DMS153 treated with DMSO at 0.1 percent for 48 hours (cell line): Measurements from ENCODE around the gene KCNMA1.
A peak's percentile ranks its signal among the peaks of the same experiment; 100 is the strongest.

ENCODE experiments used
- DNase-seq: peaks from one replicate; lab custom pipeline; 2025; ENCODE audit not compliant: unreplicated experiment; lab: John Stamatoyannopoulos, UW

The KCNMA1 gene

DNA sequence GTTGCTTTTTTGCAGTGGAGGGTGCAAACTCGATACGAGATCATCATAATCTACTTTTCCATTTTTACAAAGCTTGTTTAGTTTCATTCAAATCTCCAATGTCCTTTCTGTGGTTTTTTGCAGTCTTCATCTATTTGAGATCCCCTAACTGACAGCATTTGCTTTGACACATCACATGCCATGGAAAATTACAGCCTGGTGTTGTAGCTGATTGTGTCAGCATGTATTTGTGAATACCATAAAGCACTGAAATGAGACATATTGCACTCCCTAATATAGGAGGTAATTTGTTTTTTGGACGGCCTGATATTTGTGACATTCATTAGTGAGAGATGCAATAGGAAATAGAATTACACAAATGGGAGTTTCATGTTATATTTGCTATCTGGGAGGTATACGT is 620.8 kb downstream of the KCNMA1 start:
- no peak for DNase-seq

DNA sequence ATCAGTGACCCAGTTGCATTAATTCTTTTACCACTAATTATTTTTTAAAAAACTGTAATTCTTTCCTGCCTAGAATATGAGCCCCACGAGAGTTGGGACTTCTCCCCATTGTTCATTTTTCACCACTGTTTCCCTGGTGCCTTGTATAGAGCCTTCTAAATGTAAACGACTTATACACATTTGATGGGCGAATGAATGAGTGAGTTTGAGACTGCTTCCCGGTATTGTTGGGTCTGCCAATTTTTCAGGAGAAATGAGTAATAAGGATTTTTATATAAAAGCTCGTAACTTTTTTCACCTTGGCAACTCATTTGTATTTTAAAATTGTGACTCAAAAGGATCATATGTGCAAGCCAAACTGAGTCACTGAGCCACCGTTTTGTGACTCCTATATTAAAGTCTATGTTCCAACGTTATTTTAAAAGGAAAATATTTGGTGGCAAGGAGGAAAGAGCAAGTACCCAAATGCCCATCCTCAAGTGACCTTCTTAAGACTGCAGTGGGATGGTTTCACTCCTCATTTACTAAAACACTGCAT is 621.3 kb downstream of the KCNMA1 start:
- no peak for DNase-seq

DNA sequence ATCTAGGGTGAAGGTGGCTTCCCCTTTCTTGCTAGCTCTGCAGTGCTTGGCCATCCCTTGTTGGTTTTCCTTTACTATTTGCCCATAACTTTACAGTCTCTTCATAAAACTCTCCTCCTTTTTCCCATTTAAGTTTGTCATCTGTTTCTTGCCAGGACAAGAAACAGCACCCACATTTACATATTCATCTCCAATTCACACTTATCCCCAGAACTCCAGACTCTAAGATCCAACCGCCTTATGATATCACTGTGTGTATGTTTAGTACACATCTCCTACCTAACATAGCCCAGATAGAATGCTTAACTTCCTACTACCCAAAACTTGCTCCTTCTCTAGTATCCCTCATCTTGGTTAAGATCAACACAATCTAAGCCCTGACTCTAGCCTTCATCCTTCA is 622.2 kb downstream of the KCNMA1 start:
- DNase-seq = no peak

DNA sequence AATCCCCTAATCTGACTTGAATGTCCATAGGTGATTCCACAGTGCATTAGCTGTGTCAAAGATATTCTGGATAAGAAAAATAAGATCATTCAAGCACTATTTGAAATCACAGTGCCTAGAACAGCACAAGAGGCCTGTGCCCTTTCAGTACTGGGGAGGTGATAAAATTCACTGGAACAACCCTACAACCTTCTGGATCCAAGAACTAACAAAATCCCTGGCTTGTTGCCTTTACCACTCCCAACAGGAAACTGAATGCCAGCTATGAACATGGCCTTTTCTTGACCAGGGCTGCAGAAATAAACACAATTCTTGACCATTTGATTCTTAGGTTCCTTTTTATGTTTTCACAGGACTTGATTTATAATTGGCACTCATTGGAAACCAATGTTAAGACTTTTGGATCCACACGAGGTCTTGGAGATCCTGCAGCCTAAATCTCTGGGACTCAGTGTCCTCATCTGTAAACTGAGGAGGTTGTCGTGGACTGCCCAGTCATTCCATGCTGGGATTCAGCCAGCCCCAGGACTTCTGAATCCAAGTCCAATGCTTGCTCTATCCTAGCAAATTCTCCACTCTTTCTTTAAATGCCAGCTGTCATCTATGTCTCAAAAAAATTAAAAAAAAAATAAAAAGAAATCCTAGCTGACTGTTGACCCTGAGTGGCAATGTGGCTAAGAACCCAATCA is 624.7 kb downstream of the KCNMA1 start:
- DNase-seq = no peak

DNA sequence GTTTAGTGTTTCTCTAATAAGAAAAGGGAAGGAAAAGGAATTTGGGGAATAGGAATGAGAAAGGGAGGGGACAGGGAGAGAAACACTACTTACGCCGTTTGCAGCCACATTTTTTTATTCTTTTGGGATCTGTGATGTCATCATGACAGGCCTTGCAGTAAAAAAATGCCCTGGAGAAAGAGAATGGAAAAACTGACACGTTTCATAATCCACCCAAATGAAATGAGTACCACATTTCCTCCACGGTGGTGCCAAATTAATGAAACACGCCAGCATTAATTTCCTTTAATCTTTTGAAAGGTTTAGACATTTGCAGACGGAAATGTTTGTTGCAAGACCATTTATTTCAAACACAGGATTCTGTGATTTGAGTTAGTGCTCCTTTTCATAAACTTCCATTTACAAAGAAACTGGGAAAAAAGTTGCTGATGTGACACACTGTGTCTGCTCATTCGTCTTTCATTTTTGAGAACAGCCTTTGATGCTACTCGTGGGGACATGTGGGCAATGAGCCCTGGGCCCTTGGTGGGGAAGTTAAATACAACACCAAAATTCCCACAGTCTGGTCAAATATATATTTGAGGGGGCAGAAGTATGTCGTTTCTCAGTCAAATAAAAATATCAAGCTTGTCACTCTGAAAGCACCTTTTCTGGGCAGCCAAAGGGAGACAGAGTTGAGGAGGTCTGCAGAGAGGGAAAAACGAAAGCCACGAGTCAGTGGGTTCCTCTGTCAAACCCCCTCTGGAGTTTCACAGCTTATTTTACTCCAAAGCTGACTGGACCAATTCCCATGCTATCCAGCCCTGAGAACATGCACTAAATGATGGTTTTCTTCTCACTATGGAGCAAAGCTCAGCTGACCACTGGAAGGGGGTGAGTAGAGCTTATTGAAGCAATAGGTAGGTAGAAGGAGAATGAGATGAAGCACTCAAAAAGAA is 625.5 kb downstream of the KCNMA1 start:
- DNase-seq = no peak

DNA sequence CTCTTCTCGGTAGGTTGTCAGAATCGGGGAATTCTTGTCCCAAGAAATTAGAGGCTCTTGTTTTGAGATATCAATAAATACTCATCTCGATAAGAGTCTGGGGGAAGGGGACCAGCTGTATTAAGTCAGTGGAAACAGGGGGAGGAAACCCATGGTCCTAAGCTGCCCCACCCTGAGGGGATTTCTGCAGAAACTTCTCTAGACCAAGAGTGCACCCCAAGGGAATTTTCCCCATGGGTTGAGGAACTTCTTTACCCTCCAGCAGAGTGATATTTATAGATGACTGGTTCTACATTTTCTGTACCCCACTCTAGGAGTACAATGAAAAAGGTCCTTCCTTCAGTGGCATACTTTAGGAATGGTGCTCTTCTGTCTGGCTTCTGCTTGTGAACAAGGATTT is 627.2 kb downstream of the KCNMA1 start:
- DNase-seq = no peak

DNA sequence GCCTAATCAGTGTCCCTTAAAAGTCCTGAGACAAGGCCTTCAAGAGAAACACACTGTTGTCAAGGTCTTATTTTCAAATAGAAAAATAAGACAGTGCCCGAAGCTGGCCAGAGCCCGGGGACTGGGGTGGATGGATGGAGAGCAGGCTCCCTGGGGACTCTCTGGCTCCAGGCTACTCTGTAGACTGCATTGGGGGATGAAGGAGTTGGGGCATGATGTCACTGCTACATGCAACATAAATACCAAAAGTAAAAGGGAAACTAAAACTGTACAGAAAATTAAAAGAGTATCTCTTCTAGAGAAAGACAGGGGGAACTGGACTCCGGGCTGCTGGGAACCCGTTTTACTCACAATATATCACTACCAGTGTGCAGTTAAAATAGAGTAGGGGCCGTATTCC is 629.8 kb downstream of the KCNMA1 start:
- DNase-seq = no peak

DNA sequence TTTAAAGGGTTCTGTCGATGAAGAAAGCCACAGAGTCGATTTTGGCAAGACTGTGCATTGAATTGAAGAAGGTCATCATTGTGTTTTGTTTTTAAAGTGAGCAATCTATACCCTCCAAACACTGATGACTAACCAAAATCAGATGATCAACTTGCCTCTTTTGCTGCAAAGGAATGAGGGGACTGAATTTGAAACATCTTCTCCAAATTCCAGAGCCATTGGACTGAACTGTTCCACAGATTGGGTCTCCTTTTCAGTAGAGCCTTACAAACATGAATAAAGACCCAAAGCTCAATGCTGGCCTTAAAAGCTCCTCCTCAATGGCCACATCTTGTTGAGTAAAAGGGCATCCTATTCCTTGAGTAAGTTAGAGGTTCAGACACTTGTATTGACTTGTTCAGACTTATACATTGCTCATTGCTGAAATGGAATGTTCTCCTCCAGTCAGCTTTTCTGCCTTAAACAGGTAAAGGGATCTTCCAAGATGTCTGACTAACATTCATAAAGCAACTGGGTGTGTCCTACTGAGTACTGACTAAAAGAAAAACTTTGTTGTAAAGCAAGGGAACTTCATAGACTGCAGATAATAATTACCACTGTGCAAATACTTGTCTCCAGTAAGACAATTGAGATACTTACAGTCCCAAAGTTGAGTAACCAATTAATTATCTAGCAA is 630.6 kb downstream of the KCNMA1 start:
- DNase-seq = no peak

DNA sequence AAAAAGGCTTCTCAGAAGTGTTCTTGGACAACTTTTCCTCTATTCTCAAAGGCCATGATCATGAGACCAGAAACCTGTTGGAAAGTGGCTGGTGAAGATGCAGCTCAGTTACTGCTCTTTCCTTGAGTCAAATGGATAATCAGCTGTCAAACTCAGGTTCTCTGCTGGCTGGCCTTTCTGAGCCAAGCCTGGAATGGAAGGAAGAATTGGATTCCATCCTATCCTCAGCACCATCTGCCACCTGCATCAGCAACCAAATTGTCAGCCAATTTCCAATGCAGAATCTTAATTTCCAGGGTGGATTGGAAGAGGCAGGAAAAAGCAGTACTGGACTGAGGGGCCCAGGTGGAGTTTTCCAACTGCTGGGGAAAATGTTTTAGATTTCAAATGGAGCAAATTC is 631.7 kb downstream of the KCNMA1 start:
- no peak for DNase-seq

DNA sequence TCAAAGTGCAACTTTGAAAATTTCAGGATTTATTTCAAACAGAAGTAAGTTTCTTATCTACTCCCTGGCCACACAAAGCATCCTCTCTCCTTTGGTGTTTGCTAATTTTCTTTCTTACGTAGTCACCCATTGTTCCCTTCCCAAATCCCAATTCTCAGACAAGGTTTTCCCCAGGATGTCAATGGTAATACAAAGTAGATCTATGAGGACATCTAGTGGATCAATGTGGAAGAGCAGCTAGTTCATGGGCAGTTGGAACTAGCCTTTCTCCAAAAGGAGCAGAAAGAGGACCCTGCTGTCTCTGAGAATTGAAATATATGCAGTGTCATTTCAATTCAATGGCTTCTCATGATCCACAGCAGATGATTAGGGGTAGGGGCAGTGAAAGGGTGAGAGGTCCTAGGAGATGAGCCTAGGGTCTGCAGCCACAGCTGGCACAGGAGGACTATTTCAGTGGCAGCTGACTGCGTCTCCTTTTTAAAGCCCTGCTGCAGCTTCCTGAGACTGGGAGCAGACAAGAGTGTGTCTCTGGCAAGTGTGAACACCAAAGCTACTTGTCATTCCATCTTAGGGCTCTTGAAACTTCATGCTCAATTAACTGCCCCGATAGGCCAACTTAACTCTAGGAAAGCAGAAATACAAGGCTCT is 632.6 kb downstream of the KCNMA1 start:
- DNase-seq = peak; percentile 50

DNA sequence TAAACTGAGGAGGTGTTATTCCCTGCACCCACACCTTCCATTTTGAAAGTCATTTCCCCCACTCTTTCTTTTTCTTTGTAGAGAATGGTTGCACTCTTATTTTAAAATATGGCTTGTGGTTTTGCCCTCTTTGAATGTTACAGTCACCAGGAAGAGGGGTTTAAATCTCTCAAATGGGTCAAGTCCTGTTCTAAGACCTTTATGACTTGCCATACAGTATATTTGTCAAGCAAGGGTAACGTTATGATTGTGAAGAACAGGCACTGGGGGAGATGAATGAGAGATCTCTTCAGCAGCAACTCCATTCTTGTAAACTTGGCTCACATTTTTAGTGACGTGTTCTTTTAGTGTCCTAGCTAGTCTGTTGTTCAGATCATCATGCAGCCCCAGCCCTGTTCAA is 634.7 kb downstream of the KCNMA1 start:
- no peak for DNase-seq

DNA sequence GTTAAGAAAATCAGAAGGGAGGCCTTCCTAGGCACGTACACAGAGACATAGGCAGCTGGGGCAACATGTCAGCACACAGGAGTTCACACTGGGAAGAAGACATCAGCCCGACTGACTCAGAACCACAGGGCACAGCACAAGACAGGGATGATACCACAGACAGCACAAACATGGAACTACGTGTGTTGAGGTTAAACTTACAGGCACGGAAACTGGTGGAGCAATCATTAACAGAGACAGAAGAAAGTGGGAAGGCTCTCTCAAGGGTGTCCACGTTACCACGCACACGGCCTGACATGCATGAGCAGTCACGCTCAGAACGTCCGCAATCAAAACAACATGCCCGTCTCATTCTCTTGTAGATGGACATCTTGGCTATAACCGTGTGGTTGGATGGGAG is 636.4 kb downstream of the KCNMA1 start:
- DNase-seq = no peak

DNA sequence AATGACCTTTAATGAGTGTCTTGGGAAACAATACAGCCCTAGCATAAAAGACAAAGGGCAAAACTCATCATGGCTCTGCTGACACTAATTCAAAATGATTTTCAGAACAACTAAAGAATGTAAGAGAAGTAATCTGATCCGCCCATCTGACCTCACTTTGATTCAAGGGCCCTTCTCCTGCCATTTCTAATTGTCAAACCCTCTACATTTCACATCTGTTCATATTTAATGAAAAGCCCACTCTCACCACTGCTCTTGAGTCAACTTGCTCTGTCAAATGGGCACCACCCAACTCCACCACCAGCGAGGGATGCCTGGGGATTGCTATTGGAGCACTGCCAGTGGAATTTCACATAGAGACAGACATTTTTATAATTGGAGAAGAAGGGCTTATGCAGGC is 639.2 kb downstream of the KCNMA1 start:
- DNase-seq = peak; percentile 57

DNA sequence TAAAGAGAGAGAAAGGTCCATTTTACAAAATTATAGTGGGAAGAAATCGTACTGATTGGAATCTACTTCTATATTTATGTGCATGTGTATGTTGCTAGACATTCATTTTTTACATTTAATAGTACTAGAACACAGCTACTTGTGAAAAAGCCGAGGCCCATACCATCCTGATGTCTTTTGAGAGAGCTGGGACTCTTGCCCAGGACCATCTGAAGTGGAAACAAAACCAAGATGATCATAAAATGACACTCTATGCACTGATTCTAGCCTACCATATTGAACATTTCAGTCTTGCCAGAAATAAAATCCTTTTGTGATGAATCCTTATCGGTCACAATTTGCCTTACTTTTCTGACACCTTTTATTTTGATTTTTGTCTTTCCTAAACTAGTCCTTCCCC is 640.0 kb downstream of the KCNMA1 start:
- DNase-seq = no peak

DNA sequence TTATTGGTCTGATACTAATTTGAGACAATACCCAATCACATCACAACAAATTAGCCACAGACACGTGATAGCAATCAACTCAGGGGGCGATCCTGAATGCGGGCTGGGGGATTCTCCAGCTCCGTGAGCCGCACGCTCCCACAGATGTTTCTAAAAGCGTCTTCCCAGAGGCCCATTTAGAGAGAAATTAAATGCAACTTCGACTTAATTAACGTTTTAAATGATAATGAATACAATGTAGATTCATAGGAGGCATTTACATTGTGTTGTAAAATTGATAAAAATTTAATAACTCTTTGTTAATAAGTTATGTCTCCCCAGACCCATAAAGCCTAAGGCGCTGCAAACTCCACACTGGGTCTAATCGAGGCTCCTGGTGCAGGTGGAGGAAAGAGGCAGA is 642.6 kb downstream of the KCNMA1 start:
- no peak for DNase-seq

DNA sequence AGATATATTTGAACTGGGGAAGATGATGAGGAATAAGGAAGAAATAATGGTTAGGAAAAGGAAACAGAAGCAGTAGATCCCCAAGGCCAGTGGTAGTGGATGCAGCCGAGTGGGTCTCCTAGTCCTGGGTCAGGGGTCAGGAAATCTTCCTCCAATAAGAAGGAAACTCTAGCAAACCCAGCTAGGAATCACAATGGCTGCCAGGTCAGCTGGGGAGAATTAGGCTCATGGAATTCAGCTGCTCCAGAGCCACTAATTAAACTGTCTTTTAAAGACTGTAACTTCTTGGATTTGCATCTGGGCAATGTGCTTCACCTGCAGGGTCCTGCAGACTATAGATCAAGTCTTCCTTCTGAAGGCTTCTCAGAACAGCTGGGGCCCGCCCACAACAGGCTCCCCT is 644.4 kb downstream of the KCNMA1 start:
- DNase-seq = no peak

DNA sequence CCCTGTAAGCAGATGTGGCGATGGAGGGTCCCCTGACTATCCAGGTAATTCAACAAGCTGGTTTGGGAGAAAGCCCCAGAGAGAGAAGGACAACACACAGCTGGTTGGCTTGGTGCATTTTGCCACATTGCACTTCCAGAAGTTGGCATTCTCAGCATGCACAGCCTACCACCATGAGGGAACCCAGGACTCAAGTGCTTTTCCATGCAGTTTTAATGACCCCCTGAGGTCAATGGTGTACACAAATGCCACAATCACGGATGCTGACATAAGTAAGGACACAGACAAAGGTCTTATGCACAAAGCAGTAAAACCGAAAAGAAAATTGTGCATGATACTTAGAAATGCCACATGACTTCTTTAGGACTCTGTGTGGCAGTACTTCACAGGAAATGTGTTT is 645.1 kb downstream of the KCNMA1 start:
- no peak for DNase-seq

DNA sequence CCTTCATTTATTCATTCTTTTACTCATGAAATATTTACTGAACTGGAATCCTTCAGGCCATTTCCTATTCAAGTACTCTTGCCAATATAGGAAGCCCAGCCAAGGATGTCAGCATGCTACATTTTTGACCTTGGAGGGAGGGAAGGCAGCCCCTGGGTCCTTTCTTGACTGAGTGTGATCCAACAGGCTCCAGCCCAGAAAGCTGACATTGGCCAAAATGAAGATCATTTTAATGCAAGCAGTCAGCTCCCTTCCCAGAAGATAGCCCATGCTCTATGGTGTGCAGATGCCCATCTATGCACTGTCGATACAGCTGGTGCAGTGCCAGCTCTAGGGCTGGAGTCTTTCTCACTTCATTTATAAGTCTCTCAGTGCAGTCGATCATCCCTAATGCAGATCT is 646.0 kb downstream of the KCNMA1 start:
- no peak for DNase-seq

DNA sequence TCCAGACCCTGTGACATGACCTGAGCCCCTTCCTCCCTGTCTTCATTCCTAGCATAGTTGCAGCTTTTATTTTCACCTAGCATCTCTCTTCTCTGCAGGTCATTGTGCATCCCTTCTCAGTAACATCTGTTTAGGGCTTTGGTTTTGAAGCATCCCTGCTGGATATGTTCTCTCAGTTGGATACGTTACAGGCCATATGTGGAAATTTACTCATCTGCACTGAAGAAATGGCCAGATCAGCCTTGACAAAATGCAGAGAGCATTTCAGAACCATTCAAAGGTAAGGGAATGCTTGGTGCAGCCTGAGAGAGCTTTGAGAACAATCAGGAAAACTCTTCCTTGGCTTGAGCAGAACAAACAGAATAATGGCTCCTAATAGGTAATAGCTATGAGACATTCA is 647.0 kb downstream of the KCNMA1 start:
- no peak for DNase-seq

DNA sequence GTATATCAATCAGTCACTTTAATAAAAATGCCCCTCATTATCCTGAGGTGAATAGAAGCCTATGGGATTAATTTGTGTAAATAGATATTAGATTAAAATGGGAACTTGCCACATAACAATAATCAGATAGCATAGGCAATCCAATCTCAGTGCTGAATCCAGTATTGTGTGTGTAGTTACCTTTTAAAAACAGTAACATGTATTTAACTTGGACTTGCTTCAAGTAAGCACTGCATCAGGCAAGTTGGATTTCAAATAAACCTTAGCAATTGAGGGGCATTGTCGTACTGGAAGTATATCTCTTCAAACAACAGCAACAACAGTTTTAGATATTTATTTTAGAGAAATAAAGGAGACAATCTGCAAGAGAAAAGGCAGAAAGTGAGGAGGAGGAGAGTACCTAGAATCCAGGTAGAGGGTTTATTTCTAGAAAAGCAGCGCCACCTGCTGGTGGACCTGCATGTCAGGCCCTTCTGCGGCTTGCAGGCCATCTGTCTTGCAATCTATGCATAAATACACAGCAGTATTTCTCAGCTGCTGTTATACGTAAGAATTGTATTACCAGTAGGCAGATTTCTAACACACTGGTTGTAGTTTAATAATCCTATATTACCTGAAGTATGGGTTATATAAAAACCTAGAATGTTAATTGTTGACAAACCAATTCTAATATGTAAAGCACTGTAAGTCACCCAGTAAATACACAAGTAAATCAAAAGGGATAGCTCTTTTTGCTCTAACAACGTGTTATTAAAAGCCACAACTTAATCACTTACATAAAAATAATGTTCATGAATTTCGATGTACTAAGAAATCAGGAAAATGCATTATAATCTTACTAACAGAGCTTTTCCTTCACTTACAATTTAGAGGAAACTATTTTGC is 652.8 kb downstream of the KCNMA1 start:
- peak; percentile 76 for DNase-seq
